Measurements from ENCODE around the gene AKAP6. TPM values are rescaled to one million over a fixed set of nuclear protein-coding genes. Genes with fewer than 3 reads are reported as not detected.

Gene AKAP6
- total and polyA plus RNA-seq, 2 of the 8 experiments (the other 6 are each of a cell fraction or from before 2014, with no cell fraction given), result 0.09 to 0.89 TPM

- ChIA-PET CTCF (ENCODE audit: partially characterized antibody) (interaction anchor here (0.8 to 1.5 kb wide), 5 partner anchors 55 to 441 kb away, joined by 3 to 5 read pairs (median 3); no protein-coding TSS in a partner anchor), POLR2A (ENCODE audit: partially characterized antibody) (no interaction called here)
- Histone ChIP-seq H3K9me3 (ENCODE audit: insufficient read depth in 2 of 2, low read depth in 1 of 2, low read length in 1 of 2) (no peaks in the 10 kb centered on the region), H3K4me1 (replicated peaks in 1 of 4; ENCODE audit: control insufficient read depth in 3 of 4, insufficient read depth in 4 of 4, low read length in 3 of 4) (peaks cover 0 to 10% (median 3%) of the 10 kb centered on the region in 4 experiments; a peak in 3 of 7 replicates), H4K91ac (replicated peaks; ENCODE audit: insufficient read length, low read length) (no peak overlapping the region), H2BK5ac (ENCODE audit: low read depth, low read length) (no peak overlapping the region), H3K23ac (ENCODE audit: insufficient read length) (no peak overlapping the region), H2BK20ac (ENCODE audit: low read length) (no peak overlapping the region), H2AK5ac (ENCODE audit: low read depth, low read length) (no peak overlapping the region), H3K27me3 (replicated peaks in 1 of 4; ENCODE audit: control insufficient read depth in 3 of 4, extremely low read depth in 1 of 4, insufficient read depth in 3 of 4, low read length in 3 of 4) (no peaks in the 10 kb centered on the region), H4K20me1 (replicated peaks in 1 of 2; ENCODE audit: control insufficient read depth in 1 of 2, insufficient read depth in 2 of 2, low read length in 2 of 2) (no peaks in the 10 kb centered on the region), H3K56ac (replicated peaks; ENCODE audit: insufficient read length, low read depth, low read length) (no peak overlapping the region), H4K8ac (ENCODE audit: extremely low read depth, insufficient read depth, low read length) (no peak overlapping the region), H3K79me2 (ENCODE audit: control insufficient read depth in 1 of 2, insufficient read depth in 2 of 2, low read length in 2 of 2) (no peaks in the 10 kb centered on the region), H3K4me3 (ENCODE audit: extremely low read depth in 1 of 4, insufficient read depth in 2 of 4, low read depth in 3 of 4, low read length in 4 of 4) (no peak overlapping the region), H3K23me2 (ENCODE audit: low read depth, low read length) (no peaks in the 10 kb centered on the region), H3K9ac (replicated peaks in 1 of 4; ENCODE audit: extremely low read depth in 1 of 4, low read depth in 3 of 4, low read length in 3 of 4) (no peak overlapping the region), H3K36me3 (ENCODE audit: control insufficient read depth in 2 of 4, insufficient read depth in 4 of 4, low read length in 3 of 4) (no peaks in the 10 kb centered on the region), H3K4me2 (ENCODE audit: insufficient read depth in 1 of 2, low read depth in 2 of 2, low read length in 2 of 2) (no peak overlapping the region), H3K14ac (ENCODE audit: insufficient read length) (no peak overlapping the region), H3K18ac (ENCODE audit: extremely low read depth, low read length) (no peak overlapping the region), H2BK120ac (replicated peaks; ENCODE audit: low read depth, low read length) (no peak overlapping the region), H3K79me1 (ENCODE audit: low read depth, low read length) (no peaks in the 10 kb centered on the region), H3K27ac (ENCODE audit: low read depth, low read length) (no peak overlapping the region), H3K4ac (replicated peaks; ENCODE audit: insufficient read length, low read depth, low read length) (no peak overlapping the region), H4K5ac (ENCODE audit: insufficient read length, low read depth, low read length) (no peak overlapping the region), H2BK12ac (ENCODE audit: low read depth, low read length) (no peak overlapping the region), H2AFZ (ENCODE audit: low read length) (no peak overlapping the region), H2BK15ac (ENCODE audit: low read length) (no peak overlapping the region)
- WGBS, 2 experiments (ENCODE audit: extremely low coverage in 1 of 2, insufficient coverage in 1 of 2, insufficient read length in 1 of 2, insufficient replicate concordance in 2 of 2, low coverage in 1 of 2, low lambda C conversion rate in 2 of 2, missing lambda C conversion rate in 1 of 2), result 75% methylated on average over 4 of the region's 4 CpGs; no CpG with 5 or more reads in 1 of the 2 experiments
- no peak for DNase-seq (ENCODE audit: low read depth in 1 of 2, low spot score in 2 of 2)
- FAIRE-seq, result no peak
- TF ChIP-seq GTF2F1 (IDR thresholded peaks at IDR 0.05; ENCODE audit: borderline replicate concordance, low read depth, low read length) (no peak), KDM1A (IDR thresholded peaks at IDR 0.05; ENCODE audit: borderline replicate concordance, low read length) (no peak), HDAC6 (IDR thresholded peaks at IDR 0.05; ENCODE audit: low read depth, low read length) (no peak), POU5F1 (IDR thresholded peaks at IDR 0.05; ENCODE audit: low read depth, low read length) (no peak), SIN3A (conservative IDR thresholded peaks at IDR 0.05 in 1 of 2, IDR thresholded peaks at IDR 0.05 in 1 of 2; ENCODE audit: low read depth in 1 of 2, low read length in 2 of 2) (no peak), HDAC2 (IDR thresholded peaks at IDR 0.05; ENCODE audit: borderline replicate concordance in 1 of 2, low read depth in 2 of 2, low read length in 2 of 2) (no peak), RAD21 (IDR thresholded peaks at IDR 0.05 in 1 of 2, conservative IDR thresholded peaks at IDR 0.05 in 1 of 2; ENCODE audit: low read depth in 2 of 2, low read length in 2 of 2) (no peak), FOSL1 (IDR thresholded peaks at IDR 0.05; ENCODE audit: insufficient read depth, low read depth, low read length) (no peak), POLR2AphosphoS5 (IDR thresholded peaks at IDR 0.05; ENCODE audit: low read depth, low read length) (no peak), POLR2A (IDR thresholded peaks at IDR 0.05; ENCODE audit: control extremely low read depth in 1 of 2, low read depth in 2 of 2, low read length in 2 of 2) (no peak), CHD1 (IDR thresholded peaks at IDR 0.05; ENCODE audit: low read depth, low read length) (no peak), SUZ12 (IDR thresholded peaks at IDR 0.05; ENCODE audit: low read length) (no peak), BCL11A (IDR thresholded peaks at IDR 0.05; ENCODE audit: low read depth in 2 of 2, low read length in 2 of 2) (no peak)
- TF ChIP-seq, protein P1, sequence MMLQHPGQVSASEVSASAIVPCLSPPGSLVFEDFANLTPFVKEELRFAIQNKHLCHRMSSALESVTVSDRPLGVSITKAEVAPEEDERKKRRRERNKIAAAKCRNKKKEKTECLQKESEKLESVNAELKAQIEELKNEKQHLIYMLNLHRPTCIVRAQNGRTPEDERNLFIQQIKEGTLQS (IDR thresholded peaks at IDR 0.05; ENCODE audit: insufficient read depth, low read depth, low read length), result no peak
Measured at GRCh38 chr14:32366986-32367385, 37.9 kb downstream of the AKAP6 start.
